HUES6 (cell line): Measurements from ENCODE around the gene SLC35B2.

Source experiments
- H3K27ac ChIP-seq: 2 replicates; pipeline ENCODE4 v1.7.0; 2013; ENCODE audit warnings: low read depth, mild to moderate bottlenecking, low read length, inconsistent platforms
- H3K27me3 ChIP-seq: 2 replicates; pipeline ENCODE4 v1.6.1; 2013; ENCODE audit warnings: low read length; ENCODE audit not compliant: control insufficient read depth, insufficient read depth
- H3K36me3 ChIP-seq: 2 replicates; pipeline ENCODE4 v1.6.1; 2013; ENCODE audit warnings: low read length; ENCODE audit not compliant: control insufficient read depth, insufficient read depth
- H3K4me1 ChIP-seq: 2 replicates; pipeline ENCODE4 v1.6.1; 2013; ENCODE audit warnings: low read length; ENCODE audit not compliant: control insufficient read depth, insufficient read depth
- H3K4me3 ChIP-seq: 2 replicates; pipeline ENCODE4 v1.5.1; 2013; ENCODE audit warnings: low read depth, low read length
- H3K9ac ChIP-seq: one replicate; pipeline ENCODE4 v1.6.1; 2013; ENCODE audit warnings: mild to moderate bottlenecking, low read length
- H3K9me3 ChIP-seq: 2 replicates; pipeline ENCODE4 v1.6.1; 2013; ENCODE audit warnings: low read depth, low read length; ENCODE audit not compliant: control insufficient read depth, insufficient read depth

The SLC35B2 gene

GRCh38 chr6:44285552-44286284, 28.4 kb upstream of the SLC35B2 start:
- H3K27me3 ChIP-seq: peaks cover 92% of the 10 kb centered on the region
- H3K27ac ChIP-seq: no peak overlapping the region
- H3K9ac ChIP-seq: no peak overlapping the region
- no peaks in the 10 kb centered on the region for H3K9me3 ChIP-seq
- H3K36me3 ChIP-seq: no peaks in the 10 kb centered on the region
- no peak overlapping the region for H3K4me3 ChIP-seq
- no peaks in the 10 kb centered on the region for H3K4me1 ChIP-seq

GRCh38 chr6:44284867-44285266, 27.5 kb upstream of the SLC35B2 start:
- Histone ChIP-seq H3K4me3 (no peak overlapping the region), H3K27ac (no peak overlapping the region), H3K9me3 (no peaks in the 10 kb centered on the region), H3K4me1 (no peaks in the 10 kb centered on the region), H3K36me3 (no peaks in the 10 kb centered on the region), H3K9ac (no peak overlapping the region), H3K27me3 (peaks cover 92% of the 10 kb centered on the region)

GRCh38 chr6:44284121-44284520, 26.8 kb upstream of the SLC35B2 start:
- Histone ChIP-seq H3K9me3 (no peaks in the 10 kb centered on the region), H3K36me3 (no peaks in the 10 kb centered on the region), H3K27me3 (peaks cover 94% of the 10 kb centered on the region), H3K4me1 (no peaks in the 10 kb centered on the region), H3K27ac (no peak overlapping the region), H3K4me3 (no peak overlapping the region), H3K9ac (no peak overlapping the region)

- Histone ChIP-seq H3K4me3 (no peak overlapping the region), H3K9me3 (no peaks in the 10 kb centered on the region), H3K27me3 (peaks cover 98% of the 10 kb centered on the region), H3K36me3 (no peaks in the 10 kb centered on the region), H3K27ac (no peak overlapping the region), H3K9ac (no peak overlapping the region), H3K4me1 (peaks cover 6% of the 10 kb centered on the region; the same call in 1 of the 2 replicates)
These were observed 21.7 kb upstream of the SLC35B2 start for GRCh38 chr6:44278774-44279697.

- Histone ChIP-seq H3K36me3 (no peaks in the 10 kb centered on the region), H3K9ac (no peak overlapping the region), H3K27ac (no peak overlapping the region), H3K4me1 (peaks cover 6% of the 10 kb centered on the region; the same call in 1 of the 2 replicates), H3K9me3 (no peaks in the 10 kb centered on the region), H3K27me3 (peaks cover 98% of the 10 kb centered on the region), H3K4me3 (no peak overlapping the region)
These were observed 21.0 kb upstream of the SLC35B2 start for GRCh38 chr6:44278315-44278714.

GRCh38 chr6:44277763-44278162, 20.4 kb upstream of the SLC35B2 start:
- Histone ChIP-seq H3K4me1 (peaks cover 6% of the 10 kb centered on the region; the same call in 1 of the 2 replicates), H3K9ac (no peak overlapping the region), H3K27ac (no peak overlapping the region), H3K4me3 (no peak overlapping the region), H3K27me3 (peaks cover 98% of the 10 kb centered on the region), H3K36me3 (no peaks in the 10 kb centered on the region), H3K9me3 (no peaks in the 10 kb centered on the region)

- no peak overlapping the region for H3K4me3 ChIP-seq
- H3K27ac ChIP-seq: no peak overlapping the region
- peaks cover 100% of the 10 kb centered on the region for H3K27me3 ChIP-seq
- no peaks in the 10 kb centered on the region for H3K36me3 ChIP-seq
- H3K9me3 ChIP-seq: no peaks in the 10 kb centered on the region
- no peak overlapping the region for H3K9ac ChIP-seq
- peaks cover 6% of the 10 kb centered on the region; the same call in 1 of the 2 replicates for H3K4me1 ChIP-seq
These were observed 19.6 kb upstream of the SLC35B2 start for GRCh38 chr6:44276667-44277640.

GRCh38 chr6:44275749-44276648, 18.7 kb upstream of the SLC35B2 start:
- H3K4me3 ChIP-seq: peak overlapping the region; percentile 48

GRCh38 chr6:44275271-44275748, 18.0 kb upstream of the SLC35B2 start:
- Histone ChIP-seq H3K36me3 (no peaks in the 10 kb centered on the region), H3K4me1 (peaks cover 13% of the 10 kb centered on the region), H3K27me3 (peaks cover 94% of the 10 kb centered on the region), H3K9me3 (no peaks in the 10 kb centered on the region), H3K9ac (no peak overlapping the region), H3K27ac (no peak overlapping the region), H3K4me3 (no peak overlapping the region)

More at GRCh38 chr6:44275749-44276648, 18.7 kb upstream of the SLC35B2 start:
- Histone ChIP-seq H3K36me3 (no peaks in the 10 kb centered on the region), H3K27me3 (peaks cover 100% of the 10 kb centered on the region), H3K27ac (no peak overlapping the region), H3K9me3 (no peaks in the 10 kb centered on the region), H3K4me1 (peaks cover 13% of the 10 kb centered on the region), H3K9ac (peak overlapping the region; percentile 18)
